GM10847 (cell line): ENCODE data around the gene MRPS21.

Experiments used
- POLR2A ChIP-seq: IDR thresholded peaks from 2 replicates; pipeline ENCODE4 v1.6.1; 2011; ENCODE audit not compliant: insufficient read length; ENCODE audit errors: extremely low read depth

Gene MRPS21

GRCh38 chr1:150320667-150320978 lies 27.0 kb downstream of the MRPS21 start:
- TF ChIP-seq POLR2A: no peak

- no peak for TF ChIP-seq POLR2A
Measured at GRCh38 chr1:150321826-150322166, 28.1 kb downstream of the MRPS21 start.

- no peak for TF ChIP-seq POLR2A
Measured at GRCh38 chr1:150322310-150322709, 28.6 kb downstream of the MRPS21 start.

- TF ChIP-seq POLR2A: no peak
Measured at GRCh38 chr1:150332651-150333290, 39.1 kb downstream of the MRPS21 start.

GRCh38 chr1:150346316-150346715 lies 52.7 kb downstream of the MRPS21 start:
- no peak for TF ChIP-seq POLR2A

- TF ChIP-seq POLR2A: no peak
Measured at GRCh38 chr1:150352866-150353265, 59.2 kb downstream of the MRPS21 start.
